SH-SY5Y (cell line): ENCODE results near the gene OXNAD1.

Source experiments
- GATA2 ChIP-seq: IDR thresholded peaks from 2 replicates; pipeline ENCODE4 v1.6.1; 2011; ENCODE audit warnings: mild to moderate bottlenecking, low read depth, low read length
- GATA3 ChIP-seq: IDR thresholded peaks from 2 replicates; pipeline ENCODE4 v1.6.1; 2011; ENCODE audit warnings: low read depth, mild to moderate bottlenecking, low read length, moderate library complexity

- no peak for TF ChIP-seq GATA3
- no peak for TF ChIP-seq GATA2
Measured at GRCh38 chr3:16311960-16312451, 47.0 kb downstream of the OXNAD1 start.
